ENCODE results near the gene FLVCR2. TPM values are rescaled to one million over a fixed set of nuclear protein-coding genes. Genes with fewer than 3 reads are reported as not detected.

FLVCR2 gene
- total RNA-seq, 4 donors from 2014 or later, result 4.3 to 9.1 (median 6.3) TPM

- no peaks in the 10 kb centered on the region for H3K27me3 ChIP-seq
- H3K4me3 ChIP-seq (replicated peaks in 1 of 3), result no peak overlapping the region
- WGBS, 2 donors, result 76 to 82% methylated on average over 8 of the region's 8 CpGs
- no peak overlapping the region for H3K27ac ChIP-seq
- H3K4me1 ChIP-seq, result no peaks in the 10 kb centered on the region
- intact Hi-C loops (cut with DNase I), result loop anchor here (10.0 kb wide), 1 partner anchor 52 kb away; no protein-coding TSS in a partner anchor
- no peaks in the 10 kb centered on the region for H3K9me3 ChIP-seq
- DNase-seq, result no peak
- H3K36me3 ChIP-seq, result no peaks in the 10 kb centered on the region
- TF ChIP-seq POLR2A (IDR thresholded peaks at IDR 0.05) (no peak), CTCF (IDR thresholded peaks at IDR 0.05) (no peak)
Observed at GRCh38 chr14:75566752-75567151, 11.7 kb upstream of the FLVCR2 start.

GRCh38 chr14:75568140-75568539, 10.3 kb upstream of the FLVCR2 start:
- no peaks in the 10 kb centered on the region for H3K36me3 ChIP-seq
- no peaks in the 10 kb centered on the region for H3K4me1 ChIP-seq
- no peak for DNase-seq
- intact Hi-C loops (cut with DNase I), result loop anchor here (10.0 kb wide), 1 partner anchor 53 kb away; no protein-coding TSS in a partner anchor
- no peak overlapping the region for H3K4me3 ChIP-seq (replicated peaks in 1 of 3)
- no peaks in the 10 kb centered on the region for H3K27me3 ChIP-seq
- TF ChIP-seq CTCF (IDR thresholded peaks at IDR 0.05) (no peak), POLR2A (IDR thresholded peaks at IDR 0.05) (no peak)
- no peak overlapping the region for H3K27ac ChIP-seq
- H3K9me3 ChIP-seq, result no peaks in the 10 kb centered on the region
- 87% methylated on average over 7 of the region's 7 CpGs for WGBS, 2 donors

GRCh38 chr14:75568791-75569190, 9.6 kb upstream of the FLVCR2 start:
- no peaks in the 10 kb centered on the region for H3K36me3 ChIP-seq
- 89 to 91% methylated on average over 6 of the region's 6 CpGs for whole genome bisulfite sequencing, 2 donors
- H3K9me3 ChIP-seq, result no peaks in the 10 kb centered on the region
- H3K4me1 ChIP-seq, result no peaks in the 10 kb centered on the region
- intact Hi-C loops (cut with DNase I), result loop anchor here (10.0 kb wide), 1 partner anchor 54 kb away; no protein-coding TSS in a partner anchor
- TF ChIP-seq POLR2A (IDR thresholded peaks at IDR 0.05) (no peak), CTCF (IDR thresholded peaks at IDR 0.05) (no peak)
- no peaks in the 10 kb centered on the region for H3K27me3 ChIP-seq
- no peak for DNase-seq
- no peak overlapping the region for H3K4me3 ChIP-seq (replicated peaks in 1 of 3)
- no peak overlapping the region for H3K27ac ChIP-seq

- no peak for DNase-seq
- no peaks in the 10 kb centered on the region for H3K27me3 ChIP-seq
- no peaks in the 10 kb centered on the region for H3K9me3 ChIP-seq
- 68 to 69% methylated on average over 2 of the region's 2 CpGs for WGBS, 2 donors
- H3K36me3 ChIP-seq, result no peaks in the 10 kb centered on the region
- no peak overlapping the region for H3K27ac ChIP-seq
- TF ChIP-seq CTCF (IDR thresholded peaks at IDR 0.05) (no peak), POLR2A (IDR thresholded peaks at IDR 0.05) (no peak)
- H3K4me1 ChIP-seq, result no peaks in the 10 kb centered on the region
- H3K4me3 ChIP-seq (replicated peaks in 1 of 3), result no peak overlapping the region
- intact Hi-C loops (cut with DNase I), result no loop called here
Observed at GRCh38 chr14:75570797-75571196, 7.6 kb upstream of the FLVCR2 start.

- no peaks in the 10 kb centered on the region for H3K4me1 ChIP-seq
- no peak overlapping the region for H3K4me3 ChIP-seq (replicated peaks in 1 of 3)
- H3K27me3 ChIP-seq, result no peaks in the 10 kb centered on the region
- TF ChIP-seq POLR2A (IDR thresholded peaks at IDR 0.05) (no peak), CTCF (IDR thresholded peaks at IDR 0.05) (no peak)
- WGBS, 2 donors, result 75 to 80% methylated on average over 6 of the region's 6 CpGs
- DNase-seq, result no peak
- H3K36me3 ChIP-seq, result no peaks in the 10 kb centered on the region
- H3K27ac ChIP-seq, result no peak overlapping the region
- H3K9me3 ChIP-seq, result no peaks in the 10 kb centered on the region
- intact Hi-C loops (cut with DNase I), result no loop called here
Observed at GRCh38 chr14:75572104-75572503, 6.3 kb upstream of the FLVCR2 start.
